Memory B cell (primary cell): ENCODE data around the gene SLC38A6.
A peak's percentile ranks its signal among the peaks of the same experiment; 100 is the strongest.

Experiments used
- ATAC-seq: fragments of 150-1000 bp; cut with Tn5 transposase; 2 replicates; pipeline ENCODE4 v1.10.0; 2021; ENCODE audit warnings: low read depth, mild to moderate bottlenecking, moderate library complexity
- DNase-seq, 2 donors: peaks; one replicate each; pipeline ENCODE4 v3.0.0; 2022; ENCODE audit warnings: low spot score in 2 of 2
- H3K27ac Mint-ChIP-seq: one replicate; pipeline ENCODE4 v1.8.0; 2022; ENCODE audit warnings: mild to moderate bottlenecking, moderate library complexity, mixed read lengths
- H3K27me3 Mint-ChIP-seq: one replicate; pipeline ENCODE4 v1.8.0; 2022; ENCODE audit warnings: mixed read lengths
- H3K36me3 Mint-ChIP-seq: one replicate; pipeline ENCODE4 v1.8.0; 2022; ENCODE audit warnings: mild to moderate bottlenecking, mixed read lengths
- H3K4me1 Mint-ChIP-seq: one replicate; pipeline ENCODE4 v1.8.0; 2022; ENCODE audit warnings: mixed read lengths
- H3K4me3 Mint-ChIP-seq: one replicate; pipeline ENCODE4 v1.8.0; 2022; ENCODE audit warnings: mild to moderate bottlenecking, moderate library complexity, mixed read lengths
- H3K9me3 Mint-ChIP-seq: one replicate; pipeline ENCODE4 v1.8.0; 2022; ENCODE audit warnings: mixed read lengths

Gene SLC38A6

GRCh38 chr14:60980811-60981632, at the start of gene SLC38A6, which contains the start of gene TRMT5:
TSS of gene SLC38A6 (plus strand) at chr14:60981245. CDS start at chr14:60981278, 33 bp downstream.
TSS of gene TRMT5 (minus strand) at chr14:60981079. CDS start at chr14:60980973, 106 bp downstream.
- H3K9me3 Mint-ChIP-seq = no peaks in the 10 kb centered on the region
- peaks cover 14% of the 10 kb centered on the region for H3K4me1 Mint-ChIP-seq
- DNase-seq (peak; percentile 89 to 96), ATAC-seq (peak; percentile 87)
- no peak within 1 kb of the TSS for H3K4me3 Mint-ChIP-seq
- H3K36me3 Mint-ChIP-seq = peaks cover 4% of the 10 kb centered on the region
- H3K27ac Mint-ChIP-seq = no peak within 1 kb of the TSS
- no peaks in the 10 kb centered on the region for H3K27me3 Mint-ChIP-seq

- Mint-ChIP-seq H3K27ac (no peak overlapping the region), H3K27me3 (no peaks in the 10 kb centered on the region), H3K4me3 (no peak overlapping the region), H3K4me1 (peaks cover under 1% of the 10 kb centered on the region), H3K36me3 (peaks cover 9% of the 10 kb centered on the region), H3K9me3 (no peaks in the 10 kb centered on the region)
- no peak for DNase-seq
- ATAC-seq = no peak
These were observed 47.0 kb upstream of the SLC38A6 start for GRCh38 chr14:60933920-60934655.

DNA sequence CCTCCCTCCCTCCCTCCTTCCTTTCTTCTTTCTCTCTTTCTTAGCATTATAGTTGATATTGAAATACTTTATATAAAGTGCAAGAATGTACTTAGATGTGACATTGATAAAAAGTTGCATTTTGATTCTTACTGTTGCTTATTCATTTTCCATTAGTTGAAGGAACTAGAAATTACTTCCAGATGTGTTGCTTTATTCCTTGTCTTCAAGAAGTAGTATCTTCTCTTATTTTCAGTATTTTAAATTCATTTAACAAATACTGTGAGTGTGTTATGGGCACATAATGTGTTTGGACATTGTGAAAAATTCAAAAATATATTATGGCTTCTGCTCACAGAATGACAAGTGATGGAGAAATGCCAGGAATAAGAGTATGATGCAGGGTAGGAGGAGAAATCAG, 45.7 kb upstream of the SLC38A6 start:
- no peak for ATAC-seq
- H3K4me1 Mint-ChIP-seq = peaks cover 5% of the 10 kb centered on the region
- DNase-seq = no peak
- H3K27ac Mint-ChIP-seq = no peak overlapping the region
- H3K27me3 Mint-ChIP-seq = no peaks in the 10 kb centered on the region
- H3K9me3 Mint-ChIP-seq = no peaks in the 10 kb centered on the region
- H3K36me3 Mint-ChIP-seq = peaks cover 9% of the 10 kb centered on the region
- no peak overlapping the region for H3K4me3 Mint-ChIP-seq

DNA sequence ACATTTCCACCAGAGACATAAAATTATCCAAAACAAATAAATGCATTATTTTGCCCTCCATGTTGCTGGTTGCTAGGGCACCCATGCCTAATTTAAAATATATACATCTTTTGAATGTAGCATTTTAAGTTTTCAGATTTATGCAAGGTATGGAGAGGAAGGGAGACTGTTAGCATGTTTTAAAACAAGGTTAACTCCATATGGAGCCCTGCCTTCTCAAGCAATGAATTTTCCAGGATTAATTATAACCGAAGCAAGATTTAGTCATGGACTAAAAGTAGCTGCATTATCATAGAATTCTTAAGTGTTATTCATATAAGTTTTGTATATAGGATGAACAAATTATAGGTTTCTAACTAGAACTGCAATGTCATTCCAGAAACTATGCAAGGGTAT, 37.4 kb upstream of the SLC38A6 start:
- Mint-ChIP-seq H3K27me3 (no peaks in the 10 kb centered on the region), H3K4me3 (no peak overlapping the region), H3K9me3 (no peaks in the 10 kb centered on the region), H3K4me1 (peaks cover 5% of the 10 kb centered on the region), H3K36me3 (peaks cover 14% of the 10 kb centered on the region), H3K27ac (no peak overlapping the region)
- no peak for ATAC-seq
- DNase-seq = no peak

DNA sequence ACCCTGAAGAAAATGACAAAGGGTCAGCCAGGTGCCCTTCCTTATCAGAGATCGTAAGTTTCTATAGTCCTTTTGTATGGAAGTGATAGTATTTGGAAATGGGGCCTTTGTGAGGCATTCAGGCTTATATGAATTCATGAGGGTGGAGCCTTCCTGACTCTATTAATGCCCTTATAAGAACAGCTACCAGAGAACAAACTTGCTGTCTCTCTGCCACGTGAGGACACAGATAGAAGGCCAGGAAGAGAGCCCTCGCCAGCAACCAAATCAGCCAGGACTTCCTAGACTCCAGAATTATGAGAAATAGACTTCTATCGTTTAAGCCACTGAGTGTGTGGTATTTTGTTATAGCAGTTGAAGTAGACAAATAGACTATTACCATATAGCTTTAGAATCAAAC, 36.8 kb upstream of the SLC38A6 start:
- Mint-ChIP-seq H3K27ac (no peak overlapping the region), H3K4me1 (peaks cover 3% of the 10 kb centered on the region), H3K36me3 (peaks cover 14% of the 10 kb centered on the region), H3K4me3 (no peak overlapping the region), H3K27me3 (no peaks in the 10 kb centered on the region), H3K9me3 (no peaks in the 10 kb centered on the region)
- DNase-seq = no peak
- no peak for ATAC-seq

DNA sequence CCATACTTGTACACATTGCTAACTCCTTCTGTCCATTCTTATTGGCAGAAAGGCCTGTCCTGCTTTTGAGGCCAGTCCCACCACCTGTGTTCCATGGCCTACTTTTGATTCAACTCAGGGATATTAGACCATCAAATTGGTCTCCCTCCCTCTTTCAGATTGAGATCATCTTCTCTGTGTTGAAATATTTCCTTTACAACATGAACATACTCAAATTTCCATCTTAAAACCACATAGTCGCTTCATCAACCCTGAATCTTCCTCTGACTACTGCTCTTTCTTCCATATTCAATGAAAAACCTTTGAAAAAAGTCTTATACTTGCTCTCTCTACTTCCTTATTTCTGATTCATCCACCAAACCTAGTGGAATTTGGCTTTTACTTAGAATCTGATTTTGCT, 35.1 kb upstream of the SLC38A6 start:
- no peak for ATAC-seq
- no peak for DNase-seq
- no peak overlapping the region for H3K27ac Mint-ChIP-seq

DNA sequence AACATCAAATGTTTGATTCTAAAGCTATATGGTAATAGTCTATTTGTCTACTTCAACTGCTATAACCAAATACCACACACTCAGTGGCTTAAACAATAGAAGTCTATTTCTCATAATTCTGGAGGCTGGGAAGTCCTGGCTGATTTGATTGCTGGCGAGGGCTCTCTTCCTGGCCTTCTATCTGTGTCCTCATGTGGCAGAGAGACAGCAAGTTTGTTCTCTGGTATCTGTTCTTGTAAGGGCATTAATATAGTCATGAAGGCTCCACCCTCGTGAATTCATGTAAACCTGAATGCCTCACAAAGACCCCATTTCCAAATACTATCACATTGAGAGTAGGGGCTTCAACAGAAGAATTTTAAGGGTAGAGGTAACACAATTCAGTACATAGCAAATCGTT, 34.3 kb upstream of the SLC38A6 start:
- Mint-ChIP-seq H3K9me3 (no peaks in the 10 kb centered on the region), H3K27me3 (no peaks in the 10 kb centered on the region), H3K36me3 (peaks cover 10% of the 10 kb centered on the region), H3K4me1 (no peaks in the 10 kb centered on the region), H3K27ac (no peak overlapping the region), H3K4me3 (no peak overlapping the region)
- ATAC-seq = no peak
- DNase-seq = no peak

More for the DNA sequence above, 35.1 kb upstream of the SLC38A6 start:
- Mint-ChIP-seq H3K27me3 (no peaks in the 10 kb centered on the region), H3K9me3 (no peaks in the 10 kb centered on the region), H3K4me1 (no peaks in the 10 kb centered on the region), H3K36me3 (peaks cover 14% of the 10 kb centered on the region), H3K4me3 (no peak overlapping the region)

GRCh38 chr14:60951776-60952435, 29.1 kb upstream of the SLC38A6 start:
- Mint-ChIP-seq H3K9me3 (peaks cover 14% of the 10 kb centered on the region), H3K4me1 (no peaks in the 10 kb centered on the region), H3K36me3 (peaks cover 18% of the 10 kb centered on the region), H3K27me3 (no peaks in the 10 kb centered on the region), H3K4me3 (no peak overlapping the region), H3K27ac (no peak overlapping the region)
- DNase-seq = no peak
- ATAC-seq = no peak

- Mint-ChIP-seq H3K9me3 (peaks cover 24% of the 10 kb centered on the region), H3K4me3 (no peak overlapping the region), H3K36me3 (peaks cover 48% of the 10 kb centered on the region), H3K27me3 (no peaks in the 10 kb centered on the region), H3K27ac (no peak overlapping the region), H3K4me1 (no peaks in the 10 kb centered on the region)
- ATAC-seq = no peak
- DNase-seq = no peak
These were observed 24.8 kb upstream of the SLC38A6 start for GRCh38 chr14:60956202-60956601.

DNA sequence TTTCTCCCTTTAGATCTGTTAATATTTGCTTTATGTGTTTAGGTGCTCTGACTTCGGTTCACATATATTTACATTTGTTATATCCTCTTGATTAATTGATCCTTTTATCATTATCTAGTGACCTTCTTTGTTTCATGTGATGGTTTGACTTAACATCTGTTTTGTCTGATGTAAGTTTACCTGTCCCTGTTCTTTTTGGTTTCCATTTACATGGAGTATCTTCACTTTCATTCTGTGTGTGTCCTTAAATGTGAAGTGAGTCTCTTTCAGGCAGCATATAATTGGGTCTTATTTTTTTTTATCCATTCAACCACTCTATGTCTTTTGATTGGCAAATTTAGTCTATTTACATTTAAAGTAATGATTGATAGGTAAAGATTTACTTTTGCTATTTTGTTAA, 24.4 kb upstream of the SLC38A6 start:
- peaks cover 24% of the 10 kb centered on the region for H3K9me3 Mint-ChIP-seq
- ATAC-seq = no peak
- H3K36me3 Mint-ChIP-seq = peaks cover 50% of the 10 kb centered on the region
- no peak overlapping the region for H3K4me3 Mint-ChIP-seq
- no peaks in the 10 kb centered on the region for H3K27me3 Mint-ChIP-seq
- H3K27ac Mint-ChIP-seq = no peak overlapping the region
- H3K4me1 Mint-ChIP-seq = no peaks in the 10 kb centered on the region
- no peak for DNase-seq

DNA sequence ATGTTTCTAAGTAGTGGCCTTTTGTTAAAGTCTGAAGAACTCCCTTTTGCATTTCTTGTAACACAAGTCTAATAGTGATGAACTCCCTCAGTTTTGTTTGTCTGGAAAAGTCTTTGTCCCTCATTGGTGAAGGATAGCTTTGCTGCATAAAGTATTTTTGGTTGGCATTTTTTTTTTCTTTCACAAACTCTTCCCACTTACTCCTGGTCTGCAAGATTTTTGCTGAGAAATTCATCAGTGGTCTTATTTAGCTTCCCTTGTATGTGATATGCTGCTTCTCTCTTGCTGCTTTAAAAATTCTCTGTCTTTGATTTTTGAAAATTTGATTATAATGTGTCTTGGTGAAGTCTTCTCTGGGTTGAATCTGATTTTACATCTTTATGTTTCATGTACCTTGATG, 22.9 kb upstream of the SLC38A6 start:
- H3K27me3 Mint-ChIP-seq = no peaks in the 10 kb centered on the region
- H3K27ac Mint-ChIP-seq = no peak overlapping the region
- H3K4me1 Mint-ChIP-seq = no peaks in the 10 kb centered on the region
- peaks cover 50% of the 10 kb centered on the region for H3K36me3 Mint-ChIP-seq
- H3K4me3 Mint-ChIP-seq = no peak overlapping the region
- peaks cover 24% of the 10 kb centered on the region for H3K9me3 Mint-ChIP-seq
- no peak for ATAC-seq
- DNase-seq = no peak

GRCh38 chr14:60963761-60964160, 17.3 kb upstream of the SLC38A6 start:
- ATAC-seq = no peak
- H3K36me3 Mint-ChIP-seq = peaks cover 22% of the 10 kb centered on the region
- no peak overlapping the region for H3K4me3 Mint-ChIP-seq
- no peaks in the 10 kb centered on the region for H3K4me1 Mint-ChIP-seq
- H3K9me3 Mint-ChIP-seq = peaks cover 4% of the 10 kb centered on the region
- H3K27me3 Mint-ChIP-seq = no peaks in the 10 kb centered on the region
- no peak for DNase-seq
- H3K27ac Mint-ChIP-seq = no peak overlapping the region

DNA sequence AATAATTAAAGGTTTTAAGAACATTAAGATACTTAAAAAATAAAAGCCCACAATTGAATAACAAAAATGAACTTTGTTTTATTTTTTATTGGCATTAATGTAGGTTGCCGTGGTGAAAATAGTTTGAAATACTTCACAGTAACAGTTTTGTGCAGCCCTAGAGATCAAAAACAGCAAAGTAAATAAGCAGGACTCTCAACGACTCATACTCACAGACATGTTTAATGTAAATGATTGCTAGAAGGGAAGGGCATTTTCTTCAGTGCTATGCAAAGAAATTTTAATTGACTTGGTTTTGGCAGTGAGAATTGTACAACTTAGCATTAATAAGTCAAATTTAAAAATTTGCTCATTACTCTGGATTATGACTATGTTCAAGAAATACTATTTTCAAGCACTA, 16.1 kb upstream of the SLC38A6 start:
- Mint-ChIP-seq H3K4me1 (no peaks in the 10 kb centered on the region), H3K36me3 (peaks cover 14% of the 10 kb centered on the region), H3K27ac (no peak overlapping the region), H3K9me3 (peaks cover 2% of the 10 kb centered on the region), H3K27me3 (no peaks in the 10 kb centered on the region), H3K4me3 (no peak overlapping the region)
- ATAC-seq (no peak), DNase-seq (no peak)

- H3K4me3 Mint-ChIP-seq = no peak overlapping the region
- peaks cover under 1% of the 10 kb centered on the region for H3K9me3 Mint-ChIP-seq
- H3K4me1 Mint-ChIP-seq = no peaks in the 10 kb centered on the region
- ATAC-seq = no peak
- H3K27ac Mint-ChIP-seq = no peak overlapping the region
- H3K27me3 Mint-ChIP-seq = no peaks in the 10 kb centered on the region
- DNase-seq = no peak
- peaks cover 10% of the 10 kb centered on the region for H3K36me3 Mint-ChIP-seq
These were observed 15.6 kb upstream of the SLC38A6 start for GRCh38 chr14:60965402-60965801.
